Prostate gland (tissue), 2 donors: ENCODE results near the gene ORMDL2. TPM values are rescaled to one million over a fixed set of nuclear protein-coding genes. Genes with fewer than 3 reads are reported as not detected.

Source experiments
- DNase-seq: peaks from one replicate; pipeline ENCODE4 v3.0.0-alpha.2; 2019; ENCODE audit warnings: low spot score
- H3K27ac ChIP-seq, 2 donors: fragments of 200-600 bp; sonication (generic); 2 replicates each; pipeline ENCODE4 v1.5.1; 2017 to 2019
- H3K27me3 ChIP-seq: fragments of 200-600 bp; sonication (generic); replicated peaks from 2 replicates; pipeline ENCODE4 v1.5.1; 2019; ENCODE audit not compliant: insufficient read depth
- H3K36me3 ChIP-seq, 2 donors: fragments of 200-600 bp; sonication (generic); 1 replicate in 1 of 2; 2 replicates in 1 of 2; pipeline versions ENCODE4 v1.5.1 to v1.8.1; 2017 to 2019
- H3K4me1 ChIP-seq: fragments of 200-600 bp; sonication (generic); replicated peaks from 2 replicates; pipeline ENCODE4 v1.5.1; 2019
- H3K4me3 ChIP-seq, 2 donors: fragments of 200-600 bp; sonication (generic); 2 replicates each; pipeline ENCODE4 v1.5.1; 2017 to 2019
- H3K9me3 ChIP-seq: fragments of 200-600 bp; sonication (generic); 2 replicates; pipeline ENCODE4 v1.5.1; 2017
- CTCF ChIP-seq, 4 experiments: fragments of 200-600 bp in 2 of 4; fragments of 450-650 bp in 2 of 4; sonication (generic) in 2 of 4; IDR thresholded peaks; 1 replicate in 3 of 4; 2 replicates in 1 of 4; pipeline ENCODE4 v1.5.1; 2016 to 2019; ENCODE audit warnings: antibody characterized with exemption in 4 of 4, mild to moderate bottlenecking in 2 of 4, moderate library complexity in 2 of 4
- POLR2A ChIP-seq: fragments of 450-650 bp; IDR thresholded peaks from one replicate; pipeline ENCODE4 v1.6.1; 2016; ENCODE audit warnings: antibody characterized with exemption, mild to moderate bottlenecking
- POLR2AphosphoS5 ChIP-seq: sonication (generic); formaldehyde crosslinking; IDR thresholded peaks from one replicate; pipeline ENCODE4 v1.6.1; 2017; ENCODE audit warnings: antibody characterized with exemption
- WGBS: methylation state at CpG from one replicate; pipeline ENCODE4 v1.1.5; 2018; 5-methylcytosine and 5-hydroxymethylcytosine counted together
- intact Hi-C: fragments of 100-400 bp; cut with DNase I; formaldehyde crosslinking; loops from one replicate; pipeline ENCODE4 v1.14.2; 2022
- total RNA-seq, 2 donors: library from RNA; depleted of rRNA; stranded (reverse); fragments of >200 nt; gene quantifications; one replicate each; pipeline ENCODE4 v1.1.0, GENCODE V29; 2016

Gene ORMDL2
- total RNA-seq, 2 donors from 2014 or later: 23.1 to 29.3 TPM

- Histone ChIP-seq H3K4me1 (no peaks in the 10 kb centered on the region), H3K27ac (no peak overlapping the region), H3K27me3 (no peaks in the 10 kb centered on the region), H3K4me3 (no peak overlapping the region), H3K9me3 (no peaks in the 10 kb centered on the region), H3K36me3 (no peaks in the 10 kb centered on the region)
- no peak for DNase-seq
- no peak for TF ChIP-seq CTCF (IDR thresholded peaks at IDR 0.05)
- TF ChIP-seq POLR2A: no peak
- TF ChIP-seq POLR2AphosphoS5: no peak
- 67% methylated on average over 7 of the region's 7 CpGs for WGBS
- intact Hi-C loops: no loop called here
Measured at GRCh38 chr12:55849616-55850343, 31.9 kb downstream of the ORMDL2 start.

GRCh38 chr12:55850401-55850800 is 32.6 kb downstream of the ORMDL2 start:
- intact Hi-C loops: no loop called here
- 25% methylated on average over 1 of the region's 1 CpG for WGBS
- H3K9me3 ChIP-seq: no peaks in the 10 kb centered on the region
- no peak overlapping the region for H3K27ac ChIP-seq
- no peak for DNase-seq
- no peak for TF ChIP-seq POLR2A
- H3K36me3 ChIP-seq: no peaks in the 10 kb centered on the region
- H3K27me3 ChIP-seq: no peaks in the 10 kb centered on the region
- no peak overlapping the region for H3K4me3 ChIP-seq
- H3K4me1 ChIP-seq: no peaks in the 10 kb centered on the region

- no peak for DNase-seq
- Histone ChIP-seq H3K27me3 (no peaks in the 10 kb centered on the region), H3K4me3 (no peak overlapping the region), H3K36me3 (no peaks in the 10 kb centered on the region), H3K4me1 (no peaks in the 10 kb centered on the region), H3K9me3 (no peaks in the 10 kb centered on the region), H3K27ac (no peak overlapping the region)
- 77% methylated on average over 3 of the region's 3 CpGs for WGBS
- intact Hi-C loops: no loop called here
- TF ChIP-seq CTCF (IDR thresholded peaks at IDR 0.05): no peak
- no peak for TF ChIP-seq POLR2AphosphoS5
- no peak for TF ChIP-seq POLR2A
Measured at GRCh38 chr12:55850893-55851292, 33.1 kb downstream of the ORMDL2 start.

- H3K36me3 ChIP-seq: no peaks in the 10 kb centered on the region
- no peak for DNase-seq
Measured at GRCh38 chr12:55852740-55853139, 34.9 kb downstream of the ORMDL2 start.

GRCh38 chr12:55861396-55861795 is 43.6 kb downstream of the ORMDL2 start:
- TF ChIP-seq POLR2A (no peak), CTCF (IDR thresholded peaks at IDR 0.05) (no peak), POLR2AphosphoS5 (no peak)
- H3K4me1 ChIP-seq: no peaks in the 10 kb centered on the region
- whole genome bisulfite sequencing: 92% methylated on average over 8 of the region's 8 CpGs
- H3K9me3 ChIP-seq: no peaks in the 10 kb centered on the region
- no peaks in the 10 kb centered on the region for H3K27me3 ChIP-seq
- no peaks in the 10 kb centered on the region for H3K36me3 ChIP-seq
- no peak for DNase-seq
- intact Hi-C loops: no loop called here
- H3K4me3 ChIP-seq: no peak overlapping the region
- H3K27ac ChIP-seq: no peak overlapping the region

More at GRCh38 chr12:55852740-55853139, 34.9 kb downstream of the ORMDL2 start:
- intact Hi-C loops: no loop called here
- TF ChIP-seq POLR2A (no peak), POLR2AphosphoS5 (no peak), CTCF (IDR thresholded peaks at IDR 0.05) (no peak)
- no peaks in the 10 kb centered on the region for H3K9me3 ChIP-seq
- H3K27me3 ChIP-seq: no peaks in the 10 kb centered on the region
- 21% methylated on average over 1 of the region's 1 CpG for WGBS
- H3K27ac ChIP-seq: no peak overlapping the region
- no peaks in the 10 kb centered on the region for H3K4me1 ChIP-seq
- no peak overlapping the region for H3K4me3 ChIP-seq
